Activated CD8-positive, alpha-beta memory T cell treated with anti-CD3 and anti-CD28 coated beads, Interleukin-2, amount 10 ng/mL, durations not matched to agents 7 days and 5 days (primary cell): ENCODE measurements around the gene DNAJB6. TPM values are rescaled to one million over a fixed set of nuclear protein-coding genes. Genes with fewer than 3 reads are reported as not detected.
"Not testable (repeated sequence)": the region's sequence is repeated elsewhere in the genome, so short reads cannot be mapped to it uniquely, and the experiment has no call there.

ENCODE experiments used
- ATAC-seq: fragments of 150-1000 bp; cut with Tn5 transposase; one replicate; pipeline ENCODE4 v1.10.0; 2021; ENCODE audit warnings: moderate library complexity
- CTCF ChIA-PET: fragments of 350-600 bp; sonication (Branson Sonifier 250); formaldehyde crosslinking; loops from one replicate; lab custom pipeline; 2021; ENCODE audit warnings: antibody characterized with exemption; lab: Charles Lee
- DNase-seq: peaks from one replicate; pipeline ENCODE4 v3.0.0-alpha.2; 2020
- H3K27ac Mint-ChIP-seq: one replicate; pipeline ENCODE4 v1.8.0; 2021; ENCODE audit warnings: mild to moderate bottlenecking, mixed read lengths
- H3K27me3 Mint-ChIP-seq: one replicate; pipeline ENCODE4 v1.8.0; 2021; ENCODE audit warnings: mixed read lengths
- H3K36me3 Mint-ChIP-seq: one replicate; pipeline ENCODE4 v1.8.0; 2021; ENCODE audit warnings: mild to moderate bottlenecking, mixed read lengths
- H3K4me1 Mint-ChIP-seq: one replicate; pipeline ENCODE4 v1.8.0; 2021; ENCODE audit warnings: mixed read lengths
- H3K4me3 Mint-ChIP-seq: one replicate; pipeline ENCODE4 v1.8.0; 2021; ENCODE audit warnings: mild to moderate bottlenecking, moderate library complexity, mixed read lengths
- H3K9me3 Mint-ChIP-seq: one replicate; pipeline ENCODE4 v1.8.0; 2022; ENCODE audit warnings: low read depth, mixed read lengths
- total RNA-seq, 2 experiments: library from RNA; stranded (reverse); gene quantifications; one replicate each; pipeline ENCODE4 v1.2.3, GENCODE V29; 2021

DNAJB6 gene
- total RNA-seq, 2 experiments from 2014 or later, result 82.0 to 85.6 TPM

DNA sequence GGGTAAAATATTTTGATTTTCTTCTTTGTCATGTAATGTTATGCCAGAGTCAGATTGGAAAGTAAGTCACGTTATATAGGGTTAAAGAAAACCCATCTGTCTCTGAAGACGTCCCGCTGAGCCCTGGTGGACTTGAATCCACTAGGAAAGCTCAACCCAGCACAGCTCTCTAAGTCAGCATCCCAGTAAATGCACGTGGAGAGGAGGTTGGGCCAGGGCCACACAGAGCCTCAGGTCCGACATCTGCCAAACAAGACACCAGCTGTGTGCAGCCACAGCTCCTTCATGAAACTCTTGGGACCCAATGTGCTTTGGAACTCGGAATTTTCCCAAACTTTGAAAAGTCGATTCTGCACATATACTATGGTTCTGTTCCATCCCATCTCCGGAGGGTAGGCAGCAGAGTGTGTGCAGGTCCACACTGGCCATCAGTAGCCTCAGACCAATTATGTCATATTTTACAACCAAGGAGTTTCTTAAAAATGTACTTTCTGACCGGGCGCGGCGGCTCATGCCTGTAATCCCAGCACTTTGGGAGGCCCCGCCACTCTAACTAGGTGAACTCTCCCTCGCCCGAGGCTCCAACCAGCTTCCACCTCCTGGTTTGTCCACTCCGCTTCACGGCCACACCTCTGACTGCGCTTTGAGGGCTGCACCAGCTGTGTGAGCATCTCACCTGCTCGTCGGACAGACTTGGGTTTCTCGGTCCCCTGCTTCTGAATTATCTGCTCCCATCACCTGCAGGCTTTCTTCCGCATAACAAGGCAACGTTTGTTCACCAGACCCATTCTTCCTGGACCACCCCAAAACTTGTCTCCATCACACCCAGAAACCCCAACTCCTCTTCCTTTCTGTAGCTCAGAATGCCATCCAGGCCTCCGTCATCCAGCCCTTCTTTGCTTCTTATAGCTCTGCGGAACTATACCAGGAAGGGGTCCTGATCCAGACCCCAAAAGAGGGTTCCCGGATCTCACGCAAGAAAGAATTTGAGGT is 29.7 kb upstream of the DNAJB6 start:
- Mint-ChIP-seq H3K9me3 (no peaks in the 10 kb centered on the region), H3K27ac (peak overlapping the region; percentile 30), H3K4me1 (peaks cover 42% of the 10 kb centered on the region), H3K36me3 (peaks cover 2% of the 10 kb centered on the region), H3K4me3 (no peak overlapping the region), H3K27me3 (no peaks in the 10 kb centered on the region)
- ATAC-seq, result no peak
- CTCF ChIA-PET, result interaction anchor here (0.5 to 1.7 kb wide), 2 partner anchors 26 to 32 kb away, joined by 4 read pairs; no protein-coding TSS in a partner anchor
- DNase-seq, result no peak

DNA sequence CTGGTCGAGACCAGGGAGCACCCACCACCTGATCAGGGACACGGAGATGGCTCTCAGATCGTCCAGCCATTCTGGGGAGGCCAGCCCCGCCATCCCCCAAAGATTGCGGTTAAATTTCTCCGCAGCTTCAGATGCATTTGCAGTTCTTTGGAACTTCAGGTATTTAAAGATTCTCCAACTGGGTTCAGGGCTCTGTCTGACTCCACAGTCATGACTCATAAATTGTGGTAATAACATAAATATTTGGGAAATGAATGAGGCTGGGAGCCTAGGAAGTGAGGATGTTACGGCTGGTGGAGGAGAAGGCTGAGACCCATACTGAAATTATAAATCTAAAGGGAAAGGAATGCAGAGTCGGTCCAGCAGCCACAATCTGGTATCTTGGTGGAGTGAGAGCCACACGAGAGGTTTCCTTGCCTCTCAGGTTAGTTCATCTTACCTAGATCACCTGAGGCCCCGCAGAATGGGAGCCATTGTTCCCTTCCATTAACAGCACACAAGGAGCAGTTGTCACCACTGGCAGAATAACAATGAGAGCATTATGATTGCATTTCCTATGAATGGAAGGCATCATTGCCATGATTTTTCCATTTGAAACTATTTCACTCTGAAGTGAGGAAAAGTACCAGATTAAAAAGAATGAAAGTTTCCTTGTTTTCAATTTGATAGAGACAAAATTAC is 26.7 kb upstream of the DNAJB6 start:
- H3K9me3 Mint-ChIP-seq, result no peaks in the 10 kb centered on the region
- CTCF ChIA-PET, result no interaction called here
- peaks cover 1% of the 10 kb centered on the region for H3K36me3 Mint-ChIP-seq
- ATAC-seq (no peak), DNase-seq (no peak)
- H3K27me3 Mint-ChIP-seq, result no peaks in the 10 kb centered on the region
- H3K4me3 Mint-ChIP-seq, result no peak overlapping the region
- H3K27ac Mint-ChIP-seq, result no peak overlapping the region
- H3K4me1 Mint-ChIP-seq, result peaks cover 32% of the 10 kb centered on the region

DNA sequence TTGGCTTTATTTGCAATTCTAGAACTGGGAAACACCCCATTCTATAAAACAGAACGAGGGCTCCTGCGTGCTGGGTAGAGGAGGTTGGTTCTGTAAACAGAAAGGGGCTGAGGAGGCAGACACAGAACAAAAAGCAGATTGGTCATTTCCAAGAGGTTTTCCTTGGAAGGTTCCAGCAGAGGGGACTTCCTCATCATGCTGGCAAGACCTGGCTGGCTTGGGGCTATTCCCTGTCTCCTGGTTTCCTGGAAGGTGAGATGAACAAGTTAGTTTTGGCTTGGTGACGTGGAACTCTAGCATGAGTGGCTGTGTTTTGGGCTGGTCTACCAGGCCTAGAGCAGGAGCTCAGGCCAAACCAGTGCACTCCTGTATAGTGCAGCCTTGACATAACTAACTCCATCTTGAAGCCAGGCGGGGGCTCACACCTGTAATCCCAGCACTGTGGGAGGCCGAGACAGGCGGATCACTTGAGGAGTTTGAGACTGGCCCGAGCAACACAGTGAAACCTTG is 26.1 kb upstream of the DNAJB6 start:
- CTCF ChIA-PET, result no interaction called here
- ATAC-seq, result no peak

DNA sequence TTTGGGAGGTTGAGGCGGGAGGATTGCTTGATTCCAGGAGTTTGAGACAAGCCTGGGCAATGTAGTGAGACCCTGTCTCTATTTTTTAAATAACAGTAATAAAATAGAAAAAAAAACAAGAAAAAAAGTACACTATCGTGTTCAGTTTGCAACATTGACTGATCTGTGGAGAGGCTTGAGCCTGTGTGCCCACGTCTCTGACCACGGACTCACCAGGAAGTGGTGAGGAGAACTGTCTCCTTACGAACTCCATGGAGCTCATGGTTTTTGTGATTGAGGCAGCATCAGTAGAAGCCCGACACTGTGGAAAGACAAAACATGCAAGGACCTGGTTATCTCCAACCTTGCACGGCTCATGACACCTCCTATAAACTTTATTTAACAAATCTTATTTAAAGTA is 23.9 kb upstream of the DNAJB6 start:
- Mint-ChIP-seq H3K27ac (no peak overlapping the region), H3K4me3 (no peak overlapping the region), H3K27me3 (no peaks in the 10 kb centered on the region), H3K36me3 (peaks cover 1% of the 10 kb centered on the region), H3K4me1 (peaks cover 11% of the 10 kb centered on the region), H3K9me3 (no peaks in the 10 kb centered on the region)
- peak; percentile 50 for DNase-seq
- CTCF ChIA-PET, result interaction anchor here (1.0 to 1.7 kb wide), 2 partner anchors 10 to 27 kb away, joined by 3 to 5 read pairs; no protein-coding TSS in a partner anchor
- peak; percentile 27 for ATAC-seq

More for the DNA sequence above, 26.1 kb upstream of the DNAJB6 start:
- Mint-ChIP-seq H3K36me3 (peaks cover 1% of the 10 kb centered on the region), H3K27me3 (no peaks in the 10 kb centered on the region), H3K27ac (no peak overlapping the region), H3K4me1 (peaks cover 29% of the 10 kb centered on the region), H3K4me3 (no peak overlapping the region), H3K9me3 (no peaks in the 10 kb centered on the region)
- DNase-seq, result no peak

DNA sequence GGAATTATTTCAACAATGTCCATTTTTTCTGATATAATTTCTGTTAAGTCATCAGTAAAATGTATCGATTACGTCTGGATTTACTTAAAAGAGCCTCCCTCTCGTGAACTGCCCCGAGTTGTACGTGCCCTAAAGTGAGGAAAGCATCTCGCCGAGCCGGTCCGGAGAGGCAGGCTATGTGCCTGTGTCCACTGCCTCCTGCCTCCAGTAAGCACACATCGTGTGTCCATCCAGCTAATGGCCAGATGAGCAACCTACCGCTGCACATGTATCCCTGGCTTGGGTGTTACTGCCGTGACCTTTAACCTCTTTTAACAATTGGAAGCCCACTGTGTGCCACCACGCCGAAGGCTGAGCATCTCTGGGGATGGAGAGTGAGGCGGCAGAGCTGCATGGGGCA is 23.2 kb upstream of the DNAJB6 start:
- Mint-ChIP-seq H3K27ac (no peak overlapping the region), H3K4me3 (no peak overlapping the region), H3K9me3 (no peaks in the 10 kb centered on the region), H3K4me1 (peaks cover 17% of the 10 kb centered on the region), H3K36me3 (peaks cover 1% of the 10 kb centered on the region), H3K27me3 (no peaks in the 10 kb centered on the region)
- ATAC-seq (no peak), DNase-seq (no peak)
- CTCF ChIA-PET, result interaction anchor here (1.7 kb wide), 1 partner anchor 9 kb away, joined by 5 read pairs; no protein-coding TSS in a partner anchor

DNA sequence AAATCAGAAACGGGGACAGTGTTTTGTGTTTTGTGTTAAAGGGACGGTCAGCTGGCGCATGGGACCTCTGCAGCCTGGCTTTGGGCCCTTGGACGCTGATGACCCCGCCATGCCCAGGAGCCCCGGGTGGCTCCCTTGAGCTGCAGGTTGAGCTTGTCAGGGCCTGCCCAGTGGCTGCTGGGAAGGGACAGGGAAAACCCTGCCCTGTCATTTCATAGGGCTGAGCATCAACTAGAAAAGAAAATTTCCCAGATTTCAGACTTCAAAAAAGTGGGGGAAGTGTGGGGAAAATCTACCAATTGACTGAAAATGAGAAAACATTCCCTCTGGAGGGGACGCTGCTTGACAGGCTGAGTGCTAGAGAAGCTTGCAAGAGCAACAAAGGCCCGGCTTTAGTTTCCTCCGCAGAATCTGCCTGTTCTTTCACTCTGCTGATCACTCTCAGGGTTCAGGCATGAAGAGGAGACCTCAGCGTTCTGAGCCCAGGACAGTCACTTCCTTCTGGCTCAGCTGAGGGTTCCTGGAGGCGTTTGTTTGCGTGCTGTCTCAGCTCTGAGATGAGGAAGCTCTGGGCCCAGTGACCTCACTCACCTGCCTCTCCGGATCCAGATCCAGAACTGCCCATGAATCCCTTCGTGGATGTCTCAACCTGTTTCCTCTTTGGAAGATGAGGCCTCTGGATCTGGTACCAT is 18.6 kb upstream of the DNAJB6 start:
- no peaks in the 10 kb centered on the region for H3K36me3 Mint-ChIP-seq
- H3K27me3 Mint-ChIP-seq, result no peaks in the 10 kb centered on the region
- no peak overlapping the region for H3K4me3 Mint-ChIP-seq
- H3K27ac Mint-ChIP-seq, result peak overlapping the region; percentile 11
- peak; percentile 47 for ATAC-seq
- no peak for DNase-seq
- CTCF ChIA-PET, result no interaction called here
- peaks cover 11% of the 10 kb centered on the region for H3K4me1 Mint-ChIP-seq
- H3K9me3 Mint-ChIP-seq, result no peaks in the 10 kb centered on the region

DNA sequence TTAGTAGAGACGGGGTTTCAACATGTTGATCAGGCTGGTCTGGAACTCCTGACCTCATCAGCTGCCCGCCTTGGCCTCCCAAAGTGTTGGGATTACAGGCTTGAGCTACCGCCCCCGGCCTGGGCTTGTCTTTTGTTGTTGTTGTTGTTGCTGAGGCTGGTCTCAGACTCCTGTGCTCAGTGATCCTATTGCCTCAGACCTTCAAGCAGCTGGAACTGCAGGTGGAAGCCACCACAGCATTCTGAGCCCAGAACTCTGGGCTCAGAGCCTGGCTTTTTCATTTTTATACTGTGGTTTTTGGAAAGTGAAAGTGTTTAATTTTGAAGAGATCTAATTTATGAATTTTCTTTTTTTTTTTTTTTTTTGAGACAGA is 16.2 kb upstream of the DNAJB6 start:
- CTCF ChIA-PET, result interaction anchor here (1.4 kb wide), 1 partner anchor 19 kb away, joined by 8 read pairs; no protein-coding TSS in a partner anchor
- H3K9me3 Mint-ChIP-seq, result no peaks in the 10 kb centered on the region
- ATAC-seq (no peak), DNase-seq (no peak)
- peaks cover 11% of the 10 kb centered on the region for H3K4me1 Mint-ChIP-seq
- H3K27me3 Mint-ChIP-seq, result peaks cover 4% of the 10 kb centered on the region
- no peak overlapping the region for H3K27ac Mint-ChIP-seq
- no peaks in the 10 kb centered on the region for H3K36me3 Mint-ChIP-seq
- no peak overlapping the region for H3K4me3 Mint-ChIP-seq

DNA sequence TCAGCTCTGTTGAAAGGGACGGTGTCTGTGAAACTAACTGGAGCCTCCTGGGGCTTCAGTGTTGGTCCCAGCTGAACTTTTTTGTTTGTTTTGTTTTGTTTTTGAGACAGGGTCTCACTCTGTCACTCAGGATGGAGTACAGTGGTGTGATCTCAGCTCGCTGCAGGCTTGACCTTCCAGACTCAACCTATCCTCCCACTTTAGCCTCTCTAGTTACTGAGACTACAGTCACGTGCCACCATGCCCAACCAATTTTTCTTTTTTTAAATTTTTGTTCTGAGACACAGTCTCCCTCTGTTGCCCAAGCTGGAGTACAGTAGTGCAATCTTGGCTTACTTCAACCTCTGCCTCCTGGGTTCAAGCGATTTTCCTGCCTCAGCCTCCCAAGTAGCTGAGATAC is 13.4 kb upstream of the DNAJB6 start:
- no peaks in the 10 kb centered on the region for H3K9me3 Mint-ChIP-seq

DNA sequence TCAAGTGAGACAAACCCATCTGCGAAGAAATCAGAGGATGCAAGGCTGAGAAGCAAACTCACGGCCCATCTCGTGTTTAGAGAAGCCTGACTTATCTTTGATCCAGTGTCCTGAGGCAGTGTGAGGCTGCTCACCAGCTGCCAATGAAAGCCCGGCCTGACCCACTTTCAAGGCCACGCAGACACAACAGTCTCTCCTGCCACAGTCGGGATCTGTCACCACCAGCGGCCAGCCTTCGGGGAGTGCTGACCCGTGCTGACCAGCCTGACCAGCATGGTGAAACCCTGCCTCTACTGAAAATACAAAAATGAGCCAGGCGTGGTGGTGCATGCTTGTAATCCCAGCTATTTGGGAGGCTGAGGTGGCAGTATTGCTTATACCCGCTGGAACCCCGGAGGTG is 7.4 kb upstream of the DNAJB6 start:
- Mint-ChIP-seq H3K27ac (no peak overlapping the region), H3K4me3 (no peak overlapping the region), H3K36me3 (no peaks in the 10 kb centered on the region), H3K27me3 (peaks cover 29% of the 10 kb centered on the region), H3K4me1 (no peaks in the 10 kb centered on the region), H3K9me3 (no peaks in the 10 kb centered on the region)
- CTCF ChIA-PET, result interaction anchor here (3.7 kb wide), 1 partner anchor 10 kb away, joined by 13 read pairs; no protein-coding TSS in a partner anchor
- no peak for ATAC-seq
- no peak for DNase-seq

More for the DNA sequence above, 13.4 kb upstream of the DNAJB6 start:
- ATAC-seq (no peak), DNase-seq (no peak)
- no peak overlapping the region for H3K27ac Mint-ChIP-seq
- CTCF ChIA-PET, result interaction anchor here (1.2 to 2.0 kb wide), 3 partner anchors 11 to 52 kb away, joined by 3 to 5 read pairs (median 4); partner anchors contain the start of gene DNAJB6
- H3K4me3 Mint-ChIP-seq, result no peak overlapping the region
- peaks cover 4% of the 10 kb centered on the region for H3K27me3 Mint-ChIP-seq
- no peaks in the 10 kb centered on the region for H3K36me3 Mint-ChIP-seq
- H3K4me1 Mint-ChIP-seq, result peaks cover 6% of the 10 kb centered on the region

DNA sequence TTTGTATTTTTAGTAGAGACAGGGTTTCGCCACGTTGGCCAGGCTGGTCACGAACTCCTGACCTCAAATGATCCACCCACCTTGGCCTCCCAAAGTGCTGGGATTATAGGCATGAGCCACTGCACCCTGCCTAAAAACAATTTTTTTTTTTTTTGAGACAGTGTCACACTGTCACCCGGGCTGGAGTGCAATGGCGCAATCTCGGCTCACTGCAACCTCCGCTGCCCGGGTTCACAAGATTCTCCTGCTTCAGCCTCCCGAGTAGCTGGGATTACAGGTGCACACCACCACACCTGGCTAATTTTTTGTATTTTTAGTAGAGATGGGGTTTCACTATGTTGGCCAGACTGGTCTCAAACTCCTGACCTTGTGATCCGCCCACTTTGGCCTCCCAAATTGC is 6.2 kb upstream of the DNAJB6 start:
- H3K27ac Mint-ChIP-seq, result not testable (repeated sequence)
- CTCF ChIA-PET, result interaction anchor here (1.1 to 1.2 kb wide), 2 partner anchors 9 to 57 kb away, joined by 3 read pairs; no protein-coding TSS in a partner anchor
- peaks cover 30% of the 10 kb centered on the region for H3K27me3 Mint-ChIP-seq

DNA sequence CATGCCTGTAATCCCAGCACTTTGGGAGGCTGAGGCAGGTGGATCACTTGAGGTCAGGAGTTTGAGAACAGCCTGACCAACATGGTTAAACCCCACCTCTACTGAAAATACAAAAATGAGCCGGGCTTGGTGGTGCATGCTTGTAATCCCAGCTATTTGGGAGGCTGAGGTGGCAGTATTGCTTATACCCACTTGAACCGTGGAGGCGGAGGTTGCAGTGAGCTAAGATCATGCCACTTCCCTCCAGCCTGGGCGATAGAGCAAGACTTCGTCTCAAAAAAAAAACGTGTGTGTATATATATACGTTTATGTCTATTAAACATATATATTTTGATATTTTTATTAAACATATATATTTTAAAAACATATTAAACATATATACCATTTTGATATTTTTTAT is 5.8 kb upstream of the DNAJB6 start:
- not testable (repeated sequence) for DNase-seq, H3K36me3 Mint-ChIP-seq, H3K4me3 Mint-ChIP-seq, ATAC-seq, H3K4me1 Mint-ChIP-seq, H3K27ac Mint-ChIP-seq, H3K9me3 Mint-ChIP-seq
- peaks cover 29% of the 10 kb centered on the region for H3K27me3 Mint-ChIP-seq
- CTCF ChIA-PET, result interaction anchor here (1.1 to 1.2 kb wide), 2 partner anchors 9 to 57 kb away, joined by 3 read pairs; no protein-coding TSS in a partner anchor

More for the DNA sequence above, 6.2 kb upstream of the DNAJB6 start:
- H3K4me3 Mint-ChIP-seq, H3K4me1 Mint-ChIP-seq, ATAC-seq, H3K9me3 Mint-ChIP-seq, DNase-seq, H3K36me3 Mint-ChIP-seq: not testable (repeated sequence)

DNA sequence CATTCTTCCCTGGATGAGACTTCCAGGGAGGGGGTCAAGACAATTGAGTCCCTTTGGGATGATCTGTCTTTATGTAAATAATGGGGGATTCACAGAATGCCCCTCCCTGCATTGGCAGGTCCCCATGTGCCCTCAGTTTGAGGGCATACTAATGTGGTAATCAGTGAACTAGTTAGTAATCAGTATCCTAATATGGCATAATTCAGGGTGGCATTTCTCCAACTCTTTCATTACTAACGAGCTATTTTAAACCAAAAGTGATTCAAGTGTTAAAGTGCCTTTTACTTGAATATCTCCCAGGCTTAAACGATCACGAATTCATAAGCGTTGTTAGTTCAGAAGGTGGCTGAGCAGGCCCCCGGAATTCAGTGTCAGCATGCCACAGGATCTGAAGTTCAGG is 1.6 kb upstream of the DNAJB6 start:
- Mint-ChIP-seq H3K36me3 (peaks cover 17% of the 10 kb centered on the region), H3K4me3 (peak overlapping the region; percentile 86), H3K4me1 (peaks cover 24% of the 10 kb centered on the region), H3K9me3 (no peaks in the 10 kb centered on the region), H3K27ac (no peak overlapping the region), H3K27me3 (peaks cover 27% of the 10 kb centered on the region)
- CTCF ChIA-PET, result interaction anchor here (2.0 kb wide), 1 partner anchor 12 kb away, joined by 4 read pairs; no protein-coding TSS in a partner anchor
- DNase-seq, result no peak
- ATAC-seq, result no peak
